Transverse colon (tissue), 4 donors: Measurements from ENCODE around the gene UBC. TPM values are rescaled to one million over a fixed set of nuclear protein-coding genes. Genes with fewer than 3 reads are reported as not detected.
A peak's percentile ranks its signal among the peaks of the same experiment; 100 is the strongest.

Experiments used
- DNase-seq: peaks from one replicate; pipeline ENCODE4 v3.0.0-alpha.2; 2019
- H3K27ac ChIP-seq, 4 donors: fragments of 200-600 bp; sonication (generic); 2 replicates each; pipeline ENCODE4 v1.5.1; 2016 to 2018; ENCODE audit warnings: inconsistent platforms in 4 of 4
- H3K27me3 ChIP-seq: fragments of 200-600 bp; sonication (generic); 2 replicates; pipeline ENCODE4 v1.5.1; 2017; ENCODE audit warnings: inconsistent platforms
- H3K36me3 ChIP-seq, 4 donors: fragments of 200-600 bp; sonication (generic); 2 replicates each; pipeline ENCODE4 v1.5.1; 2017 to 2019; ENCODE audit warnings: inconsistent platforms in 4 of 4
- H3K4me1 ChIP-seq, 4 donors: fragments of 200-600 bp; sonication (generic); 2 replicates each; pipeline ENCODE4 v1.5.1; 2017 to 2020; ENCODE audit warnings: inconsistent platforms in 4 of 4
- H3K4me3 ChIP-seq, 4 donors: fragments of 200-600 bp; sonication (generic); 1 replicate in 1 of 4; 2 replicates in 3 of 4; pipeline versions ENCODE4 v1.5.1 to v1.6.1; 2017 to 2019; ENCODE audit warnings: inconsistent platforms in 4 of 4
- H3K9me3 ChIP-seq, 2 donors: fragments of 200-600 bp; sonication (generic); 2 replicates each; pipeline ENCODE4 v1.5.1; 2017 to 2019; ENCODE audit warnings: inconsistent platforms in 2 of 2
- CTCF ChIP-seq, 5 experiments: fragments of 200-600 bp in 3 of 5; fragments of 450-650 bp in 2 of 5; sonication (generic) in 3 of 5; IDR thresholded peaks; 1 replicate in 2 of 5; 2 replicates in 3 of 5; pipeline ENCODE4 v1.5.1; 2016 to 2017; ENCODE audit warnings: antibody characterized with exemption in 5 of 5, inconsistent platforms in 3 of 5, mild to moderate bottlenecking in 2 of 5, moderate library complexity in 1 of 5
- EP300 ChIP-seq: sonication (generic); formaldehyde crosslinking; IDR thresholded peaks from one replicate; pipeline ENCODE4 v1.6.1; 2017; ENCODE audit warnings: antibody characterized with exemption, low read depth
- POLR2A ChIP-seq: fragments of 450-650 bp; IDR thresholded peaks from one replicate; pipeline ENCODE4 v1.6.1; 2016; ENCODE audit warnings: antibody characterized with exemption, mild to moderate bottlenecking, moderate library complexity
- POLR2AphosphoS5 ChIP-seq, 3 donors: sonication (generic); formaldehyde crosslinking; IDR thresholded peaks; one replicate each; pipeline ENCODE4 v1.6.1; 2016; ENCODE audit warnings: antibody characterized with exemption in 3 of 3
- WGBS, 2 donors: methylation state at CpG; one replicate each; pipeline ENCODE4 v1.1.5; 2018; ENCODE audit warnings: low coverage in 1 of 2; 5-methylcytosine and 5-hydroxymethylcytosine counted together
- in situ Hi-C, 4 donors: fragments of 200-750 bp; cut with MboI; loops; one replicate each; pipeline versions ENCODE4 v1.15.0 to v1.15.1; 2017; ENCODE audit warnings: low sequenced_read_pairs in 3 of 4, low pct_ligation_motif_present in 1 of 4, low pct_unique_long_range_greater_than_20kb in 1 of 4
- intact Hi-C: fragments of 100-400 bp; cut with DNase I; formaldehyde crosslinking; loops from one replicate; pipeline ENCODE4 v1.15.1; 2023; ENCODE audit warnings: low total_unique reads
- total RNA-seq, 4 donors: library from RNA; depleted of rRNA; stranded (reverse); fragments of >200 nt; gene quantifications; one replicate each; pipeline ENCODE4 v1.1.0, GENCODE V29; 2016

The UBC gene
- total RNA-seq, 4 donors from 2014 or later: 1,242 to 1,580 (median 1,406) TPM

GRCh38 chr12:124930586-124930985 is 16.1 kb upstream of the UBC start:
- DNase-seq: no peak
- in situ Hi-C loops (no loop called here), intact Hi-C loops (no loop called here)
- no peak overlapping the region for H3K4me3 ChIP-seq
- H3K4me1 ChIP-seq: peaks cover 0 to 15% (median 8%) of the 10 kb centered on the region in 4 donors
- no peak overlapping the region for H3K27ac ChIP-seq
- TF ChIP-seq EP300: no peak
- no peak for TF ChIP-seq CTCF (IDR thresholded peaks at IDR 0.05)
- no peak for TF ChIP-seq POLR2A
- TF ChIP-seq POLR2AphosphoS5 (IDR thresholded peaks at IDR 0.05): no peak
- no peaks in the 10 kb centered on the region for H3K9me3 ChIP-seq
- no peaks in the 10 kb centered on the region for H3K36me3 ChIP-seq
- no peaks in the 10 kb centered on the region for H3K27me3 ChIP-seq

GRCh38 chr12:124929649-124930419 is 15.4 kb upstream of the UBC start:
- Histone ChIP-seq H3K36me3 (no peaks in the 10 kb centered on the region), H3K4me1 (peaks cover 0 to 15% (median 8%) of the 10 kb centered on the region in 4 donors), H3K9me3 (no peaks in the 10 kb centered on the region), H3K27ac (peak overlapping the region in 1 of 4 donors; percentile 96), H3K27me3 (no peaks in the 10 kb centered on the region), H3K4me3 (no peak overlapping the region)
- 89% methylated on average over 5 to 9 of the region's 9 CpGs for whole genome bisulfite sequencing, 2 donors
- TF ChIP-seq EP300: no peak
- no peak for TF ChIP-seq POLR2A
- no peak for TF ChIP-seq CTCF (IDR thresholded peaks at IDR 0.05)
- no peak for TF ChIP-seq POLR2AphosphoS5 (IDR thresholded peaks at IDR 0.05)
- in situ Hi-C loops (no loop called here), intact Hi-C loops (no loop called here)
- DNase-seq: no peak

- intact Hi-C loops (no loop called here), in situ Hi-C loops (no loop called here)
- H3K4me3 ChIP-seq: peak overlapping the region in 1 of 4 donors; percentile 68
- H3K9me3 ChIP-seq: no peaks in the 10 kb centered on the region
- 87 to 88% methylated on average over 4 to 11 of the region's 11 CpGs for WGBS, 2 donors
- peak overlapping the region; percentile 90 to 98 (median 94) for H3K27ac ChIP-seq
- TF ChIP-seq EP300 (no peak), CTCF (IDR thresholded peaks at IDR 0.05) (no peak), POLR2AphosphoS5 (IDR thresholded peaks at IDR 0.05) (no peak), POLR2A (no peak)
- H3K4me1 ChIP-seq: peaks cover 0 to 15% (median 8%) of the 10 kb centered on the region in 4 donors
- no peak for DNase-seq
- no peaks in the 10 kb centered on the region for H3K36me3 ChIP-seq
- H3K27me3 ChIP-seq: no peaks in the 10 kb centered on the region
These were observed 14.6 kb upstream of the UBC start for GRCh38 chr12:124928912-124929530.

- TF ChIP-seq EP300 (peak; percentile 97), POLR2AphosphoS5 (IDR thresholded peaks at IDR 0.05) (peak; percentile 65 to 92 (median 90)), POLR2A (peak; percentile 55), CTCF (IDR thresholded peaks at IDR 0.05) (no peak)
- H3K27ac ChIP-seq: peak overlapping the region; percentile 90 to 98 (median 94)
- no peaks in the 10 kb centered on the region for H3K36me3 ChIP-seq
- intact Hi-C loops (no loop called here), in situ Hi-C loops (no loop called here)
- peak; percentile 89 for DNase-seq
- H3K9me3 ChIP-seq: no peaks in the 10 kb centered on the region
- peak overlapping the region in 3 of 4 donors; percentile 48 to 70 (median 68) for H3K4me3 ChIP-seq
- H3K27me3 ChIP-seq: no peaks in the 10 kb centered on the region
- H3K4me1 ChIP-seq: peaks cover 0 to 15% (median 8%) of the 10 kb centered on the region in 4 donors
- WGBS, 2 donors: 0 to 16% methylated on average over 3 to 36 of the region's 36 CpGs
These were observed 13.9 kb upstream of the UBC start for GRCh38 chr12:124928095-124928911.
